ENCODE results near the gene MYH13. TPM values are rescaled to one million over a fixed set of nuclear protein-coding genes. Genes with fewer than 3 reads are reported as not detected.

The MYH13 gene
- total RNA-seq: 0.16 TPM in 1 of 2 replicates, not detected in the other

DNA sequence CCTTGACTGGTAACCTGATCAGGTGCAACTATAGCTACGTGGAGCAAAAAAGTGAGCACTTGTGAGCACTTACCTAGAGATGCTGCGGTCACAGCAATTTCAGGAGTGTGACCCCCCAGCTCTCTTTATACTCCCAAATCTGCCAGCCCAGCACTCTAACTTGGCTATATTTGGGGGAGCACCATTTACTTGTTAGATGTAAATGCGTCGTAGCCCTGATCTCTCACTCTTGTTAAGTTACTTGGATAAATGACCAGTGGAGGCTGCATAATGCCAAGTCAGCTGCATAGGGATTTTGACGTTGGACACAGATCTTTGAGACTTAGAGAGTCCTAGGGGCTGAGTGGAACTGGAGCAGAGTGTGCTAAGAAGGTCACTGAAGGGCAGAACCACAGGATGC, at the start of gene MYH13:
Gene MYH13, minus strand, starts transcription at position 101 of the 400 bp plus-strand sequence. CDS start 8,476 bp downstream, outside the sequence.

DNA sequence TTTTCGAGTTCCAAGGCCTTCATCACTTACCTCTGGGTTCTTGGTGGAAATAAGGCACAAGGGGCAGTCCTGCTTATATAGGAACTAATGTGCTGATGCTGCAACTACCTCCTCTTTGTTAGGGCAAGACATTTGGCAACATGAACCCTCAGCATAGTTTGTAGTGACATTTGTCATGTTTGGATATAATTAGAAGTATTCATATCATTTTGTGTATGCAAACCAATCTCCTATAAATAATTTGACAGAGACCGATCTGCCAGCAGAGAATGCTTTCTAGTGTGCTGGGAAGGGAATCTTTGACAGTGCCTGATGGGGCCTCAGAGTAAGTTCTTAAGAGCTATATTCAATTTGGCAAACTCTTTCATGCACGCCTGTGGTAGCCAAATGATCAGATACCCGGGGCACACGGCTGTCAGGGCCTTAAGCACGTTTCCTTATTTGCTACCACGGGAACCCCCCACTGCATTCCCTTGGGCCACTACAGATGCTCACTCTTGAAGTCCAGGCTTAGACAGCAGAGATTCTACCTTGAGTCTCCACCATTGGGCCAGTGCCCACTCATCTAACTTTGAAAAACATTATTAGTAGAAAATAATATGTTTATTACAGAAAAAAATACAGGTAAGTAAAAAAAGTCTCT, 49.2 kb upstream of the MYH13 start, which contains the start of gene MYH8:
Gene MYH8, minus strand, starts transcription at position 51 of the 643 bp plus-strand sequence. CDS start 1,723 bp downstream, outside the sequence.

Other genes starting within 250 kb of the MYH13 start
- gene GAS7, start 174.4 kb downstream of the MYH13 start, total RNA-seq: 10.8 and 35.5 TPM in 2 replicates
- not detected in 2 replicates for gene MYH8, start 48.9 kb upstream of the MYH13 start, total RNA-seq
- not detected in 2 replicates for gene MYH4, start 96.6 kb upstream of the MYH13 start, total RNA-seq
- gene MYH1, start 145.5 kb upstream of the MYH13 start, total RNA-seq: not detected in 2 replicates
- gene MYH2, start 176.7 kb upstream of the MYH13 start, total RNA-seq: not detected in 2 replicates

Measured in cardiac atrium fibroblast (primary cell).